DMS 273 treated with DMSO at 0.1 percent for 48 hours (cell line): ENCODE results near the gene SLC4A8.

ENCODE experiments used
- DNase-seq: peaks from one replicate; lab custom pipeline; 2025; lab: John Stamatoyannopoulos, UW

The SLC4A8 gene

DNA sequence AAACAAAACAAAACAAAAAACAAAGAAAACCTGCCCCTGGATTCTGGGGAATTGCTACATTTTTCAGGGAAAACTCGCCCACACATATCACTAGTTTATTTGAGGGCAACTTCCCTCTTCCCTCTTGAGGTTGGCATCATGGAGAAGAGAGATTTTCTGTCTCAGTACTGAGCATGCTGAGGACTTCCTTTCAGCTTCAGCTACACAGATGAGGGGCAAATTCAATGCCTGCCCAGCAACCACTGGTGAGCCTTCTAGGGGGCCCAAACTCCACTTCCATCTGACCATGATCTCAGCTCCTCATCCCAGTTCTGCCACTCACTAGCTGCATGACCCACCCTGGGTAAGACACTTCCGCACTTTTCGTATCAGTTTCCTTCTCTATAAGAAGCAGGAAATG, 103.3 kb downstream of the SLC4A8 start:
- DNase-seq = no peak

DNA sequence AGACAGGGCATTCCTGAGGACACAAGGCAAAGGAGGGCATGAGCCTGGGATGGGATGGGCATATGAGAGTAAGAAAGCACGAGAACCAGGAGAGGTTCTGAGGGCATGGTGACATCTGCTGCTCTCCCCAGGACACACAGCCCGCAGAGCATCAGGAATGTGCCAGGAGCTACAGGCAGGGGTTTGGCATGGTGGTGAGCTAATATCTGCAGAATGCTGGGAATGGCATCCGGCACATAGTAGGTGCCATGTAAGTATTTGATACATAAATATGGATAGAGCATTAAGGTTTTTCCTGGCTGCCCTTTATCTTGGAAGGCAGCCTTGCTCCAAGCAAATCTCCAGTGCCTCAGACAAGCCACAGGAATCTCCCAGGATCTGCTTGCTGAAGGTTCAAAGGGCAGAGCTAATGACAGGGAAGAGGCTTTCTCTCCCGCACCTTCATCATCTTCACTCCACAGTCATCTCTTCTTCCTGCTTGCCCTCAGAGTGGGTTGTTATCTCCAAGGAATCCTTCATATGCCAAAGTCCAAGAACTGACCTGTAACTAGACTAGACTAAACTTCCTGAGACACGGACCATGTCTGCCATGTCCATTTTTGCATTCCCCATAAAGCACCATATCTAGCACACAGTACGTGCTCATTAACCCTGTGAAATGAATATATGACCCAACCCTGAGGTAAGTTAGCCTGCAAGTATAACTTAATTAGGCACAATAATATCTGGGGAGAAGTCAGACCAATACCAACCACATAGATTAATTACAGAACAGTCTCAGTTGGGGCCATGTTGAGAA, 104.4 kb downstream of the SLC4A8 start:
- no peak for DNase-seq

DNA sequence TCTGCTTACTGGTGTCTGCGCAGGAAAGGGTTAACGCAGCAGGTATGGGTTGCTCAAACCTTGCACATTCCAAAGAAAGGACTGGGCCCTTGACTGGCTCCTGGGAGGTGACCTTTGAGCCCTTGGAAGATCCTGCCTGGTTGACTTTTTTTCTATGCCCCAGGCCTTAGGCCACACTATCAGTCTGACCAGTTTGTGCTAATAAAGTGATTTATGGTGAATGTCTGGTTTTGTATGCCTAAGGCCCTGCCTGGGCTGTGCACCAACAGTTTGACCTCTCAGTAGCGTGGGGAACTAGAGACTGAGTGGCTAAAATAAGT, 105.0 kb downstream of the SLC4A8 start:
- no peak for DNase-seq

GRCh38 chr12:51530208-51530607, 105.6 kb downstream of the SLC4A8 start:
- no peak for DNase-seq

GRCh38 chr12:51531284-51531977, 106.8 kb downstream of the SLC4A8 start:
- DNase-seq = no peak

DNA sequence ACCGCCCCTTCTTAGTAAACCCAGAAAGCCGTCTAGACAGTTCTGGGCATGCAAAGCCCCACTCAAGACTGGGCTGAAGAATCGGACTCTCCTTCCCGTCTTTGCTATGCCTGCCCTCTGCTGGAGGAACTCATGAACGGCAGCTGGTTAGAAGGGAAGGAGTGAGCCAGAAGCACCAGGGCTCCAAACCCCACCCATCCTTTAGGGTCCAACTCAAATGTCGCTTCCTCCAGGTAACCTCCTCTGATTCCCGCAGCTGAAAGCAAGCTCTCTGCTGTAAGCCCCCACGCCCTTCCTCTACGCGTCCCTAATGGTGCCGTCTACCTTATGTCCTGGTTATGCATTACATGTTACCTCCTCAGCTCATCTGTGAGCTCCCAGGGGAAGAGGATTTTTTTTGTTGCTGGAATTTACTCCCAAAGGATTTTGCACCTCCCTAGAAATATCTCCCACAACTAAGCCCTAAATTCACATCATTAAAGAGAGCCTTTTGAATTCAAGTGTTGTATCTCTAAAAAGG, 107.4 kb downstream of the SLC4A8 start:
- DNase-seq = no peak

DNA sequence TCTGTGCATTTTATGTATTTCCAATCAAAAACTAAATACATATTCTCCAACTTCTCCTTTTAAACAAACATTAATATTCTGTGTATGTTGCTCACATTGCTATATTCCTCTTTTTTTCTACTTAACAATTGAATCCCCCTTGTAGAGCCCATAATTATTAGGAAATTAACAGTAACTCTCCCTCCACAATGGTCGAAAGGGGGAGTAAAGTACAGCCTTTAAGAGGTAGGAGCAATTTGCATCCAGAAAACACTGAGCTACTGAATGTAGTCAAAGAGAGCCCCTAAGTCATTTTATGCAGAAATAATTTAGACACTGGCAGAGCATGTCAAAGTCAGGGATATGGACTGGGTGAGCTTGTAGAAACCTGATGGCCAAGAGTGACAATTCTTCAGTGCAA, 109.2 kb downstream of the SLC4A8 start:
- no peak for DNase-seq

DNA sequence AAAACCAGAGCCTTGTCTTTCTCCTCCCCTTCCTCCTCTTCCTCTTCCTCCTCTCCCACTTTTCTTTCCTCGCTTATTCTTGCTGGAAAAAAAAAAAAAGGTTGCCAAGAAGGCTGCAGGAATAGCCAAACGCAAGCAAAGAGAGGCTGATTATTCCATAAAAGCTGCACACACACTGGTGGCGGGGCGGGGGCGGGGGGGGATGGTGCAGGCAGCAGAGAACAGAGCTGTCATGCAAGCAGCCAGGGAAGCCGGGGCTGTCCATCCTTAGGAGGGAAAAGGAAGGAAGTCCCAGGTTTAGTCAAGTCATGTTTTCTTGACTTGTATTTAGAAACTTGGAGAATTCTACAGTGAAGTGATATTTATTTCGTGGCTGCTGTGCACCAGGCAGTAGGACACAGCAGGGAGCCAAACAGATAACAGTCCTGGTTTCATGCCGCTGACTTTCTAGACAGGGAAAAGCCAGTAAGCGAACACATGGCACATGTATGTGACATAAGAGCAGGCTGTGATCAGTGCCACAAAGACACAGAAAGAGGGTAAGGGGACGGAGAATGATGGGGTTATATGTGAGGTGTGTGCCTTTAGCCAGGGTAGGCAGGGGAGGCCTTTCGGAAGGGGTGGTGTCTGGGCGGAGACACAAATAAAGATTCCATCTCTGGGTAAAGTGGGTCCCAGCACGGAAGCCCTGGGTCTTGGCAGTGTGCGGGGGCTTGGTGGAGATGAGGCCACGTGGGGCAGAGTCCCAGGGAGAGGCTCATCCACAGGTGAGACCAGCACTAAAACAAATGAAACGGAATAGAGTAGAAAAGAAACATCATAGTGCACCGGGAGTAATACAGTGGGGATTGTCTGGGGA, 109.8 kb downstream of the SLC4A8 start:
- no peak for DNase-seq

GRCh38 chr12:51536159-51536558, 111.5 kb downstream of the SLC4A8 start:
- no peak for DNase-seq

GRCh38 chr12:51538149-51538548, 113.5 kb downstream of the SLC4A8 start:
- no peak for DNase-seq

- DNase-seq = no peak
Measured at GRCh38 chr12:51538599-51538998, 114.0 kb downstream of the SLC4A8 start.

DNA sequence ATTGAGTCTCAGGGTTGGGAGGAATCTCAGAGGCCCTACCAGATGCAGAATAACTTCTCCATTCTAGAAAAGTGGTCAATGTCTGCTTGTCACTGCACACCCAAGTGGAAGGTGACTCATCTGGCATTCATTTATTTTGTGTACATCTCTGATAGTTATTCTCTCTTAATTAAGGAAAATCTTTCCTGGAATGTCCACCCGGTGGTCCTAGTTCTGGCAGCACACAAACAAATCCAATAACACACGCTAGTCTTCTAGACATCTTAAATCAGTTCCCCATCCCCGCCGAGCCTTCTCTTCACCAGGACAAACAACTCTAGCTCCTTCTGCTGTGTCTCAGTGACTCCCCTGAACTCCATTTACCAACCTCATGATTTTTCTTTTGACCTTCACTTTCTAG, 116.4 kb downstream of the SLC4A8 start:
- no peak for DNase-seq

GRCh38 chr12:51546097-51546496, 121.5 kb downstream of the SLC4A8 start:
- no peak for DNase-seq

DNA sequence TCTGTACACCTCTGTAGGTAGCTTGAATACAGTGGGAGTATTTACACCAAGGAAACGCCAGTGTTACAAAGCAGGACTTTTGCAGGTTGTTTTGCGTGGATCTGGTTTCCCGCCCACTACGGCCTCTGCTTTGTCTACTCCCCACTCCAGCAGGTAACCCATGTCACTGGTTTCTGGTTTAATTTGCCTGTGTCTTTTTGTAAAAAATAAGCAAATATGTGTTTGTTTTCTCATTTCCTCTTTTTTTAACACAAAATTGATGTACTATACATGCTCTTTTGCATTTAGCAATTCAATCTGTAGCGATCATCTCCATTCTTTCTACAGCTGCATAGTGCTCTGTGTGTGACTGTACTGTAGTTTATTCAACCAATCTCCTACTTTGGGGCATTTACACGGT, 123.0 kb downstream of the SLC4A8 start:
- no peak for DNase-seq

DNA sequence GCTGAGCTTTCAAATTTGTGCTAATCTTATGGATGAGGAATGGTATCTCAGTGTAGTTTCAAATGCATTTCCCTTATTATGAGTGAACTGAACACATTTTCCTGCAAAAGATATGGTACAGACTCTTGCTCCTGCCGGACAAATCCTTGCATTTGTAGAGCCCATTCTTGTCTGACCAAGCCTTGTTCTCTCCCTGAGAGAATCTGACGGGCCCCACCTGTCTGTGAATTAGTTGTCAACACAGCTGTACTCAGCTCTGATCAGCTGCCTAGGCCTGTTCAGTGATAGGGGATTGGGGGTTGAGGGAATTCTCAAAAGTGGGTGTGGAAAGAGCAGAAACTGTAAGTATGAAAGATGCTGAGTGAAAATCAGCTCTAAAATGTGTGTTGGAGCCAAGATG, 123.6 kb downstream of the SLC4A8 start:
- DNase-seq = no peak

- no peak for DNase-seq
Measured at GRCh38 chr12:51549637-51550036, 125.0 kb downstream of the SLC4A8 start.
